GM12873 (cell line): Measurements from ENCODE around the gene HS2ST1.

Experiments
- CTCF ChIP-seq: IDR thresholded peaks from 2 replicates; pipeline ENCODE4 v1.5.1; 2012; ENCODE audit warnings: low read depth, mild to moderate bottlenecking, moderate library complexity, low read length, control low read depth; ENCODE audit not compliant: insufficient read depth; ENCODE audit errors: missing control alignments

HS2ST1 gene

GRCh38 chr1:87127581-87127980 lies 213.1 kb downstream of the HS2ST1 start:
- TF ChIP-seq CTCF, result no peak

- TF ChIP-seq CTCF, result no peak
Observed at GRCh38 chr1:87129038-87129437, 214.6 kb downstream of the HS2ST1 start.

GRCh38 chr1:87129606-87130005 lies 215.2 kb downstream of the HS2ST1 start:
- TF ChIP-seq CTCF, result no peak

GRCh38 chr1:87130438-87130837 lies 216.0 kb downstream of the HS2ST1 start:
- no peak for TF ChIP-seq CTCF

DNA sequence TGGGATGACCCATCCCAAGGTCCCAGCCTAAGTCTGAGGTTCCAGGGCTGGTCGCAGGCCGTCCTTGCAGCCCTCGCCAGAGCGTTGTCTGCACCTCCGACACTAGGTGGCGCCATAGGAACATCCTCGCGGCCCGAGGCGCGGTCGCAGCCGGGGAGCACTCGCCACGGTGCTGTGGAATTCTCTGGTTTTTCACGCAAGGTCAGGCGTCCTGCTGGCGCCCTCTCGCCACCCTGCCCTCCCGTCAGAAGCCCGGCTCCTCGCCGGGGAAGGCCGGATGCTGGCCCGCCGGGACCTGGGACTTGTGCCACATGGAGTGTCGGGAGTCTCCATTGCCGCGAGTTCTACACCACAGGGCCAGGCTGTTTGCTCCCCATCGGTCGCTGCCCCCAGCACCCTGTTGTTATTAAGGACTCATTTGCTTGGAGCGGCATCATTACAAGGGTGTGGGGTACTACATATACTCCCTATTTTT lies 217.4 kb downstream of the HS2ST1 start:
- peak; percentile 93 for TF ChIP-seq CTCF

- TF ChIP-seq CTCF, result no peak
Observed at GRCh38 chr1:87132284-87132870, 217.9 kb downstream of the HS2ST1 start.

DNA sequence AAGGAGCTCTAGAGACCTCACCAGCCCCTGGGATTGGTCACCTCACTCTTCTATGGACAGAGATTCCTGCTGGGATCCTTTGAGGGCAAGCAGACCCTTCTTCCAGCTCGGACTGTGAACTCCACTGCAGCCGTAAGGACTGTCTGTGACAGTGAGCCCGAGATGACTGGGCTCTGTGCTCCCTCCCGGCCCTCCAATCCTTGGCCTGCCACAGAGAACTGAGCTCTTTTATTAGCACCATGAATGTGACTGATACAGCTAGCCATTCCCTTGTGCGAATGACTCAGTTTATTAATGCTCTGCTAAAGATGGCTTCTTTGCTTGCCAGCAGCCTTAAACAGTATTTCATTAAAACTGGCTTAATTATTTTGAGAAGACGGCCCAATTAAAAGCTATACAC lies 219.6 kb downstream of the HS2ST1 start:
- no peak for TF ChIP-seq CTCF
